Panc1 (cell line): ENCODE data around the gene CTNNAL1. TPM values are rescaled to one million over a fixed set of nuclear protein-coding genes. Genes with fewer than 3 reads are reported as not detected.

Source experiments
- ATAC-seq: fragments of 200-7000 bp; cut with Tn5 transposase; 2 replicates; pipeline ENCODE4 v1.9.1; 2020; ENCODE audit warnings: mild to moderate bottlenecking, moderate library complexity
- BruUV-seq: library from RNA; stranded (reverse); fragments of 400-500 nt; replicated peaks from 2 replicates; lab custom pipeline; 2021; lab: Mats Ljungman, UMichigan
- CTCF ChIA-PET: fragments of 300-600 bp; sonication (Branson Sonifier 250); formaldehyde crosslinking; loops from one replicate; lab custom pipeline; 2022; ENCODE audit warnings: antibody characterized with exemption; lab: Charles Lee
- POLR2A ChIA-PET: fragments of 300-600 bp; sonication (Branson Sonifier 250); formaldehyde crosslinking; loops from one replicate; lab custom pipeline; 2022; ENCODE audit warnings: antibody characterized with exemption; lab: Charles Lee
- DNase-seq: peaks from one replicate; pipeline ENCODE4 v3.0.0-alpha.2; 2010; ENCODE audit warnings: low read depth, low spot score
- H3K27ac ChIP-seq: 2 replicates; pipeline ENCODE4 v1.5.1; 2011; ENCODE audit warnings: mild to moderate bottlenecking, low read length, inconsistent platforms
- H3K27me3 ChIP-seq: fragments of 200-500 bp; sonication (Bioruptor generic); 2 replicates; pipeline ENCODE4 v1.6.0; 2014; ENCODE audit warnings: low read length, inconsistent platforms; ENCODE audit not compliant: control insufficient read depth, insufficient read depth
- H3K36me3 ChIP-seq: fragments of 200-500 bp; sonication (Bioruptor generic); 2 replicates; pipeline ENCODE4 v1.5.1; 2014; ENCODE audit warnings: inconsistent platforms, mild to moderate bottlenecking, low read length, moderate library complexity; ENCODE audit not compliant: control insufficient read depth, insufficient read depth
- H3K4me1 ChIP-seq: 2 replicates; pipeline ENCODE4 v1.5.1; 2011; ENCODE audit warnings: inconsistent platforms, mild to moderate bottlenecking, low read length, moderate library complexity; ENCODE audit not compliant: control insufficient read depth, insufficient read depth
- H3K4me3 ChIP-seq, 2 experiments: 2 replicates each; pipeline ENCODE4 v1.5.1; 2011 to 2012; ENCODE audit warnings: low read depth in 2 of 2, low read length in 2 of 2, mild to moderate bottlenecking in 2 of 2, inconsistent platforms in 1 of 2, moderate library complexity in 1 of 2
- H3K9me3 ChIP-seq: fragments of 200-500 bp; sonication (Bioruptor generic); 2 replicates; pipeline ENCODE4 v1.5.1; 2014; ENCODE audit warnings: low read depth, mild to moderate bottlenecking, inconsistent platforms, low read length, moderate library complexity; ENCODE audit not compliant: control insufficient read depth, insufficient read depth
- POLR2AphosphoS5 ChIP-seq: IDR thresholded peaks from 2 replicates; pipeline ENCODE4 v1.6.1; 2012; ENCODE audit warnings: mild to moderate bottlenecking, low read depth, low read length, moderate library complexity
- SIN3A ChIP-seq: IDR thresholded peaks from 2 replicates; pipeline ENCODE4 v1.6.1; 2012; ENCODE audit warnings: low read depth, mild to moderate bottlenecking, low read length, moderate library complexity, borderline replicate concordance; ENCODE audit not compliant: insufficient read depth
- TCF7L2 ChIP-seq: IDR thresholded peaks from 2 replicates; pipeline ENCODE4 v1.6.1; 2011; ENCODE audit warnings: mild to moderate bottlenecking, low read depth, low read length, inconsistent platforms
- in situ Hi-C: cut with HindIII; loops from 2 replicates; pipeline ENCODE4 v1.10.0; 2016; ENCODE audit warnings: low sequenced_read_pairs, low pct_unique_long_range_greater_than_20kb
- intact Hi-C: fragments of 100-400 bp; cut with micrococcal nuclease; formaldehyde crosslinking; loops from one replicate; pipeline ENCODE4 v1.10.0; 2022; ENCODE audit not compliant: unreplicated experiment
- total RNA-seq: library from RNA; stranded (reverse); gene quantifications from one replicate; pipeline ENCODE4 v1.2.1, GENCODE V29; 2021; ENCODE audit not compliant: unreplicated experiment
- TF ChIP-seq, protein P1 (sequence below), 2 experiments: IDR thresholded peaks; 2 replicates each; pipeline ENCODE4 v1.6.1; 2011 to 2012; ENCODE audit warnings: low read depth in 2 of 2, control low read depth in 1 of 2, low read length in 1 of 2, mild to moderate bottlenecking in 1 of 2, moderate library complexity in 1 of 2; ENCODE audit not compliant: insufficient read depth in 1 of 2
- TF ChIP-seq, protein P2 (sequence below): fragments of 450-650 bp; IDR thresholded peaks from 2 replicates; pipeline ENCODE4 v1.5.1; 2017; ENCODE audit warnings: mild to moderate bottlenecking

The CTNNAL1 gene
- total RNA-seq, 1 experiment from 2014 or later = 79.8 TPM

DNA sequence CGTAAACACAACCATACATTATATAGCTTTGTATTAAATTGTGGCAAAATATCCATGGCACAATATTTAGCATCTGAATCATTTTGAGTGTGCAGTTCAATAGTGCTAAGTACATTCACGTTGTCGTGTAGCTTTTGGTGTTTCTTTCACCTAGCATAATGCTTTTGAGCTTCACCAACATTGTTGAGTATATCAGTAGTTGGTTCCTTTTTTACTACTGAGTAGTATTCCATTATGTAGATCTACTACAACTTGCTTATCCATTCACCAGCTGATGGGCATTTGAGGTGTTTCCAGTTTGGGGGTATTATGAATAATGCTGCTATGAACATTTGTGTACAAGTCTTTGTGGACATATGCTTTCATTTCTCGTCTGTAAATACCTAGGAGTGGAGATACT, 27.3 kb upstream of the CTNNAL1 start:
- POLR2A ChIA-PET = no interaction called here
- intact Hi-C loops = no loop called here
- CTCF ChIA-PET = no interaction called here

DNA sequence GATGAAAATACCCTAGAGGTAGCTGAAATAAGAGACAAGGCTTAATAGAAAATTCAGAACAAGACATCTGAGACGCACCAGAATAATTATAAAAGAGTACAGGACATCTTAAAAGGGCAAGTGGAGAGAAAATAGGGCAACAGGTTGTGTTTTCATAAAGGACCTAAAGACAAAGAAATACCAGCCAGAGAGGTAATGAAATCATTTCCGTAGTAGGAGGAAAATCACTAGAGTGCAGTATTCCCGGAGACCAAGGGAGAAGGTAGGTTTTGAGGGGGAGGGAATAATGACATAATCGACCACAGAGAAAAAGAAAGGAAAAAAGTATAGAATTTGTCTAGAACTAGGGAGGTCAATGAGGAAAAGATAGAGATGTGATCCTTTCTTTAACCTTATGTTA, 26.2 kb upstream of the CTNNAL1 start:
- Histone ChIP-seq H3K36me3 (peaks cover 7% of the 10 kb centered on the region; the same call in 1 of the 2 replicates), H3K9me3 (no peaks in the 10 kb centered on the region), H3K4me3 (no peak overlapping the region), H3K27me3 (no peaks in the 10 kb centered on the region), H3K27ac (peak overlapping the region; percentile 21; the same call in 1 of the 2 replicates), H3K4me1 (peaks cover 10% of the 10 kb centered on the region)
- no peak for DNase-seq
- in situ Hi-C loops (no loop called here), intact Hi-C loops (no loop called here)
- no TSS peak for BruUV-seq
- CTCF ChIA-PET = no interaction called here
- TF ChIP-seq, protein P1, sequence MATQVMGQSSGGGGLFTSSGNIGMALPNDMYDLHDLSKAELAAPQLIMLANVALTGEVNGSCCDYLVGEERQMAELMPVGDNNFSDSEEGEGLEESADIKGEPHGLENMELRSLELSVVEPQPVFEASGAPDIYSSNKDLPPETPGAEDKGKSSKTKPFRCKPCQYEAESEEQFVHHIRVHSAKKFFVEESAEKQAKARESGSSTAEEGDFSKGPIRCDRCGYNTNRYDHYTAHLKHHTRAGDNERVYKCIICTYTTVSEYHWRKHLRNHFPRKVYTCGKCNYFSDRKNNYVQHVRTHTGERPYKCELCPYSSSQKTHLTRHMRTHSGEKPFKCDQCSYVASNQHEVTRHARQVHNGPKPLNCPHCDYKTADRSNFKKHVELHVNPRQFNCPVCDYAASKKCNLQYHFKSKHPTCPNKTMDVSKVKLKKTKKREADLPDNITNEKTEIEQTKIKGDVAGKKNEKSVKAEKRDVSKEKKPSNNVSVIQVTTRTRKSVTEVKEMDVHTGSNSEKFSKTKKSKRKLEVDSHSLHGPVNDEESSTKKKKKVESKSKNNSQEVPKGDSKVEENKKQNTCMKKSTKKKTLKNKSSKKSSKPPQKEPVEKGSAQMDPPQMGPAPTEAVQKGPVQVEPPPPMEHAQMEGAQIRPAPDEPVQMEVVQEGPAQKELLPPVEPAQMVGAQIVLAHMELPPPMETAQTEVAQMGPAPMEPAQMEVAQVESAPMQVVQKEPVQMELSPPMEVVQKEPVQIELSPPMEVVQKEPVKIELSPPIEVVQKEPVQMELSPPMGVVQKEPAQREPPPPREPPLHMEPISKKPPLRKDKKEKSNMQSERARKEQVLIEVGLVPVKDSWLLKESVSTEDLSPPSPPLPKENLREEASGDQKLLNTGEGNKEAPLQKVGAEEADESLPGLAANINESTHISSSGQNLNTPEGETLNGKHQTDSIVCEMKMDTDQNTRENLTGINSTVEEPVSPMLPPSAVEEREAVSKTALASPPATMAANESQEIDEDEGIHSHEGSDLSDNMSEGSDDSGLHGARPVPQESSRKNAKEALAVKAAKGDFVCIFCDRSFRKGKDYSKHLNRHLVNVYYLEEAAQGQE (IDR thresholded peaks at IDR 0.05; ENCODE audit: insufficient read depth in 1 of 2, low read depth in 2 of 2, low read length in 1 of 2) = no peak
- no peak for TF ChIP-seq TCF7L2
- TF ChIP-seq POLR2AphosphoS5 = no peak
- TF ChIP-seq SIN3A = no peak
- TF ChIP-seq, protein P2, sequence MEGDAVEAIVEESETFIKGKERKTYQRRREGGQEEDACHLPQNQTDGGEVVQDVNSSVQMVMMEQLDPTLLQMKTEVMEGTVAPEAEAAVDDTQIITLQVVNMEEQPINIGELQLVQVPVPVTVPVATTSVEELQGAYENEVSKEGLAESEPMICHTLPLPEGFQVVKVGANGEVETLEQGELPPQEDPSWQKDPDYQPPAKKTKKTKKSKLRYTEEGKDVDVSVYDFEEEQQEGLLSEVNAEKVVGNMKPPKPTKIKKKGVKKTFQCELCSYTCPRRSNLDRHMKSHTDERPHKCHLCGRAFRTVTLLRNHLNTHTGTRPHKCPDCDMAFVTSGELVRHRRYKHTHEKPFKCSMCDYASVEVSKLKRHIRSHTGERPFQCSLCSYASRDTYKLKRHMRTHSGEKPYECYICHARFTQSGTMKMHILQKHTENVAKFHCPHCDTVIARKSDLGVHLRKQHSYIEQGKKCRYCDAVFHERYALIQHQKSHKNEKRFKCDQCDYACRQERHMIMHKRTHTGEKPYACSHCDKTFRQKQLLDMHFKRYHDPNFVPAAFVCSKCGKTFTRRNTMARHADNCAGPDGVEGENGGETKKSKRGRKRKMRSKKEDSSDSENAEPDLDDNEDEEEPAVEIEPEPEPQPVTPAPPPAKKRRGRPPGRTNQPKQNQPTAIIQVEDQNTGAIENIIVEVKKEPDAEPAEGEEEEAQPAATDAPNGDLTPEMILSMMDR = no peak
- POLR2A ChIA-PET = no interaction called here
- ATAC-seq = no peak

More for the DNA sequence above, 27.3 kb upstream of the CTNNAL1 start:
- no peak for ATAC-seq
- no peak overlapping the region for H3K27ac ChIP-seq
- no peak for TF ChIP-seq POLR2AphosphoS5
- TF ChIP-seq, protein P2 = no peak
- no peak for TF ChIP-seq TCF7L2
- TF ChIP-seq, protein P1 (IDR thresholded peaks at IDR 0.05; ENCODE audit: insufficient read depth in 1 of 2, low read depth in 2 of 2, low read length in 1 of 2) = no peak
- no peak for TF ChIP-seq SIN3A
- in situ Hi-C loops = no loop called here
- peaks cover 10% of the 10 kb centered on the region for H3K4me1 ChIP-seq
- peaks cover 2% of the 10 kb centered on the region; the same call in 1 of the 2 replicates for H3K36me3 ChIP-seq
- no peak for DNase-seq
- no peak overlapping the region for H3K4me3 ChIP-seq
- no peaks in the 10 kb centered on the region for H3K9me3 ChIP-seq
- TSS peak; percentile 32 for BruUV-seq
- H3K27me3 ChIP-seq = no peaks in the 10 kb centered on the region
